H9 (cell line): ENCODE results near the gene RALGDS. TPM values are rescaled to one million over a fixed set of nuclear protein-coding genes. Genes with fewer than 3 reads are reported as not detected.

Source experiments
- DNase-seq: peaks from one replicate; pipeline ENCODE4 v3.0.0-alpha.2; 2017
- H2AFZ ChIP-seq: one replicate; pipeline ENCODE4 v1.6.1; 2013; ENCODE audit warnings: mild to moderate bottlenecking, low read length, control low read depth, moderate library complexity
- H2AK5ac ChIP-seq: 2 replicates; pipeline ENCODE4 v1.6.1; 2013; ENCODE audit warnings: low read length, control low read depth, mixed read lengths; ENCODE audit not compliant: insufficient read length
- H2BK120ac ChIP-seq: one replicate; pipeline ENCODE4 v1.6.1; 2013; ENCODE audit warnings: low read depth, mild to moderate bottlenecking, low read length, control low read depth, inconsistent platforms; ENCODE audit not compliant: poor library complexity, severe bottlenecking
- H2BK12ac ChIP-seq: 2 replicates; pipeline ENCODE4 v1.6.1; 2013; ENCODE audit warnings: low read length, control low read depth, mixed read lengths, low read depth; ENCODE audit not compliant: insufficient read length
- H2BK15ac ChIP-seq: 2 replicates; pipeline ENCODE4 v1.6.1; 2013; ENCODE audit warnings: low read depth, low read length, control low read depth
- H2BK20ac ChIP-seq: one replicate; pipeline ENCODE4 v1.6.1; 2013; ENCODE audit warnings: low read depth, mild to moderate bottlenecking, low read length, control low read depth, inconsistent platforms; ENCODE audit not compliant: poor library complexity, severe bottlenecking
- H2BK5ac ChIP-seq: 2 replicates; pipeline ENCODE4 v1.6.1; 2013; ENCODE audit warnings: low read length, control low read depth, mixed read lengths; ENCODE audit not compliant: insufficient read length
- H3K14ac ChIP-seq: 2 replicates; pipeline ENCODE4 v1.6.1; 2013; ENCODE audit warnings: low read length, control low read depth; ENCODE audit not compliant: insufficient read depth
- H3K18ac ChIP-seq: 2 replicates; pipeline ENCODE4 v1.6.1; 2013; ENCODE audit warnings: low read depth, mild to moderate bottlenecking, mixed read lengths, low read length, control low read depth; ENCODE audit not compliant: insufficient read length
- H3K23ac ChIP-seq: 2 replicates; pipeline ENCODE4 v1.6.1; 2013; ENCODE audit warnings: low read length, control low read depth, mixed read lengths, low read depth; ENCODE audit not compliant: insufficient read length
- H3K23me2 ChIP-seq: 2 replicates; pipeline ENCODE4 v1.6.1; 2013; ENCODE audit warnings: low read depth, mild to moderate bottlenecking, mixed read lengths, low read length, control low read depth; ENCODE audit not compliant: insufficient read length, poor library complexity, severe bottlenecking
- H3K27ac ChIP-seq: 2 replicates; pipeline ENCODE4 v1.5.1; 2013; ENCODE audit warnings: low read length, control low read depth, mixed read lengths, low read depth; ENCODE audit not compliant: insufficient read length
- H3K27me3 ChIP-seq: 2 replicates; pipeline ENCODE4 v1.6.1; 2013; ENCODE audit warnings: low read length, control low read depth, inconsistent platforms; ENCODE audit not compliant: insufficient read depth
- H3K4ac ChIP-seq: 2 replicates; pipeline ENCODE4 v1.6.1; 2013; ENCODE audit warnings: low read depth, mild to moderate bottlenecking, control low read depth, inconsistent platforms, low read length, moderate library complexity
- H3K4me1 ChIP-seq: 2 replicates; pipeline ENCODE4 v1.6.1; 2013; ENCODE audit warnings: low read length, control low read depth, inconsistent platforms; ENCODE audit not compliant: insufficient read depth
- H3K4me2 ChIP-seq: 2 replicates; pipeline ENCODE4 v1.6.1; 2013; ENCODE audit warnings: low read length, control low read depth, mixed read lengths; ENCODE audit not compliant: insufficient read length, insufficient read depth
- H3K56ac ChIP-seq: 2 replicates; pipeline ENCODE4 v1.6.1; 2013; ENCODE audit warnings: low read depth, mild to moderate bottlenecking, mixed read lengths, low read length, control low read depth; ENCODE audit not compliant: insufficient read length
- H3K79me1 ChIP-seq: 2 replicates; pipeline ENCODE4 v1.6.1; 2013; ENCODE audit warnings: low read depth, mild to moderate bottlenecking, moderate library complexity, low read length, control low read depth, inconsistent platforms; ENCODE audit not compliant: insufficient read depth, poor library complexity, severe bottlenecking
- H3K79me2 ChIP-seq: 2 replicates; pipeline ENCODE4 v1.6.1; 2013; ENCODE audit warnings: low read length, control low read depth, inconsistent platforms; ENCODE audit not compliant: insufficient read depth
- H3K9ac ChIP-seq: 2 replicates; pipeline ENCODE4 v1.6.1; 2013; ENCODE audit warnings: low read length, control low read depth, mixed read lengths; ENCODE audit not compliant: insufficient read length; ENCODE audit errors: extremely low read depth
- H3K9me3 ChIP-seq: one replicate; pipeline ENCODE4 v1.6.1; 2013; ENCODE audit warnings: low read depth, low read length, inconsistent platforms; ENCODE audit not compliant: control insufficient read depth
- H3T11ph ChIP-seq: one replicate; pipeline ENCODE4 v1.6.1; 2013; ENCODE audit warnings: mild to moderate bottlenecking, low read length, control low read depth, inconsistent platforms
- H4K20me1 ChIP-seq: one replicate; pipeline ENCODE4 v1.6.1; 2013; ENCODE audit not compliant: control insufficient read depth, insufficient read length, insufficient read depth
- H4K5ac ChIP-seq: 2 replicates; pipeline ENCODE4 v1.6.1; 2013; ENCODE audit warnings: low read depth, mild to moderate bottlenecking, mixed read lengths, low read length, control low read depth; ENCODE audit not compliant: insufficient read length
- H4K8ac ChIP-seq: replicated peaks from 2 replicates; pipeline ENCODE4 v1.6.1; 2013; ENCODE audit warnings: low read length, control low read depth, mixed read lengths, low read depth; ENCODE audit not compliant: insufficient read length
- H4K91ac ChIP-seq: 2 replicates; pipeline ENCODE4 v1.6.1; 2013; ENCODE audit warnings: low read depth, mild to moderate bottlenecking, moderate library complexity, mixed read lengths, low read length, control low read depth; ENCODE audit not compliant: insufficient read length
- H3K27ac Mint-ChIP-seq, 3 experiments: 2 replicates in 2 of 3; 3 replicates in 1 of 3; pipeline ENCODE4 v1.8.0; 2020 to 2021; ENCODE audit warnings: mixed read lengths in 3 of 3, mild to moderate bottlenecking in 1 of 3, moderate library complexity in 1 of 3
- H3K27me3 Mint-ChIP-seq: 2 replicates; pipeline ENCODE4 v1.8.0; 2021; ENCODE audit warnings: low read depth, mild to moderate bottlenecking, moderate library complexity, mixed read lengths
- H3K36me3 Mint-ChIP-seq, 3 experiments: 2 replicates in 2 of 3; 3 replicates in 1 of 3; pipeline ENCODE4 v1.8.0; 2020 to 2021; ENCODE audit warnings: low read depth in 3 of 3, mixed read lengths in 3 of 3; ENCODE audit not compliant: insufficient read depth in 1 of 3
- H3K4me1 Mint-ChIP-seq, 2 experiments: 2 replicates each; pipeline ENCODE4 v1.8.0; 2020; ENCODE audit warnings: mixed read lengths in 2 of 2
- H3K4me3 Mint-ChIP-seq, 2 experiments: 2 replicates in 1 of 2; 3 replicates in 1 of 2; pipeline ENCODE4 v1.8.0; 2020 to 2021; ENCODE audit warnings: mild to moderate bottlenecking in 2 of 2, mixed read lengths in 2 of 2, moderate library complexity in 1 of 2
- H3K9me3 Mint-ChIP-seq, 2 experiments: 2 replicates in 1 of 2; 3 replicates in 1 of 2; pipeline ENCODE4 v1.8.0; 2020; ENCODE audit warnings: mild to moderate bottlenecking in 2 of 2, mixed read lengths in 2 of 2, moderate library complexity in 1 of 2
- WGBS: extraction: QIAGEN DNeasy Blood & Tissue Kit; methylation state at CpG from one replicate; pipeline ENCODE4 v1.1.7; 2013; ENCODE audit warnings: missing lambda C conversion rate, low lambda C conversion rate, mixed read lengths; ENCODE audit not compliant: insufficient read length; ENCODE audit errors: extremely low coverage; 5-methylcytosine and 5-hydroxymethylcytosine counted together
- total RNA-seq: library from RNA; stranded (reverse); gene quantifications from 2 replicates; pipeline ENCODE4 v1.2.1, GENCODE V29; 2021
- TF ChIP-seq, protein P1 (sequence below): fragments of 200-600 bp; sonication (generic); conservative IDR thresholded peaks from 3 replicates; pipeline ENCODE4 v1.8.0; 2021; ENCODE audit warnings: antibody characterized with exemption, mild to moderate bottlenecking

Gene RALGDS
- total RNA-seq, 1 experiment from 2014 or later = 21.3 TPM

DNA sequence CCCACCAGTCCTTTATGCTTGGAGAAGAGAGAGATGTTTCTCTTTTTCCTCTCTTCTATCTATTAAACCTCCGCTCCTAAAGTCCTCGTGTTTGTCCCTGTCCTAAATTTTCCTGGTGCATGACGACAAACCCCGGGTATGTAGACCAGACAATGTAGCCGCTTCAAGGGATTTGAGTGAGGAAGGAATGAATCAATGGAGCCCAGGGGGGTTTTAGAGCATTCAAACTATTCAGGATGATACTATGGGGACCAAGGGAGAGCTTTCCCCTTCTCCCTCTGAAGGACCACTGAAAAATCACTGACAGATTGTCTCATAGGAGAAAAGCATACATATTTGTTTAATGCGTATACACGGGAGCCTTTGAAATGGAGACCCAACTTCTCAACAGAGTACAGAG lies 40.9 kb downstream of the RALGDS start:
- Histone ChIP-seq H2BK20ac (no peak overlapping the region), H2BK15ac (no peak overlapping the region), H3K4me2 (no peak overlapping the region), H2BK120ac (no peak overlapping the region), H3K4ac (no peak overlapping the region), H3K56ac (no peak overlapping the region), H2BK12ac (no peak overlapping the region), H3K27ac (no peak overlapping the region), H3K27me3 (no peaks in the 10 kb centered on the region), H3K79me2 (no peaks in the 10 kb centered on the region), H3T11ph (no peak overlapping the region), H2AFZ (no peak overlapping the region), H2BK5ac (no peak overlapping the region), H3K9me3 (no peaks in the 10 kb centered on the region), H3K14ac (no peak overlapping the region), H3K23me2 (no peaks in the 10 kb centered on the region), H2AK5ac (no peak overlapping the region), H4K20me1 (no peaks in the 10 kb centered on the region), H4K8ac (no peak overlapping the region), H3K23ac (no peak overlapping the region), H3K79me1 (no peaks in the 10 kb centered on the region), H3K9ac (no peak overlapping the region), H3K4me1 (no peaks in the 10 kb centered on the region; the same call in 1 of the 2 replicates), H4K91ac (no peak overlapping the region), H4K5ac (no peak overlapping the region), H3K18ac (no peak overlapping the region)
- peak overlapping the region in 2 of 3 experiments; percentile 0 to 93; a peak in 2 of 7 replicates for H3K27ac Mint-ChIP-seq
- peaks cover 15 to 19% of the 10 kb centered on the region in 2 experiments for H3K4me1 Mint-ChIP-seq
- no peak for DNase-seq
- TF ChIP-seq, protein P1, sequence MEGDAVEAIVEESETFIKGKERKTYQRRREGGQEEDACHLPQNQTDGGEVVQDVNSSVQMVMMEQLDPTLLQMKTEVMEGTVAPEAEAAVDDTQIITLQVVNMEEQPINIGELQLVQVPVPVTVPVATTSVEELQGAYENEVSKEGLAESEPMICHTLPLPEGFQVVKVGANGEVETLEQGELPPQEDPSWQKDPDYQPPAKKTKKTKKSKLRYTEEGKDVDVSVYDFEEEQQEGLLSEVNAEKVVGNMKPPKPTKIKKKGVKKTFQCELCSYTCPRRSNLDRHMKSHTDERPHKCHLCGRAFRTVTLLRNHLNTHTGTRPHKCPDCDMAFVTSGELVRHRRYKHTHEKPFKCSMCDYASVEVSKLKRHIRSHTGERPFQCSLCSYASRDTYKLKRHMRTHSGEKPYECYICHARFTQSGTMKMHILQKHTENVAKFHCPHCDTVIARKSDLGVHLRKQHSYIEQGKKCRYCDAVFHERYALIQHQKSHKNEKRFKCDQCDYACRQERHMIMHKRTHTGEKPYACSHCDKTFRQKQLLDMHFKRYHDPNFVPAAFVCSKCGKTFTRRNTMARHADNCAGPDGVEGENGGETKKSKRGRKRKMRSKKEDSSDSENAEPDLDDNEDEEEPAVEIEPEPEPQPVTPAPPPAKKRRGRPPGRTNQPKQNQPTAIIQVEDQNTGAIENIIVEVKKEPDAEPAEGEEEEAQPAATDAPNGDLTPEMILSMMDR = no peak
- no peak overlapping the region for H3K4me3 Mint-ChIP-seq
- H3K27me3 Mint-ChIP-seq = peaks cover 10% of the 10 kb centered on the region
- WGBS = no CpG with 5 or more reads among the region's 7 CpGs
- H3K9me3 Mint-ChIP-seq = no peaks in the 10 kb centered on the region
- H3K36me3 Mint-ChIP-seq = peaks cover 0 to 2% (median 0%) of the 10 kb centered on the region in 3 experiments; a peak in 2 of 7 replicates
